NB4 (cell line): ENCODE measurements around the gene TMEM273.
A peak's percentile ranks its signal among the peaks of the same experiment; 100 is the strongest.

ENCODE experiments used
- DNase-seq: peaks from one replicate; pipeline ENCODE4 v3.0.0; 2010; ENCODE audit warnings: low read depth
- H3K4me3 ChIP-seq: one replicate; pipeline ENCODE4 v1.5.1; 2011; ENCODE audit warnings: mild to moderate bottlenecking, low read depth, low read length, moderate library complexity
- CTCF ChIP-seq: IDR thresholded peaks from one replicate; pipeline ENCODE4 v1.5.1; 2012; ENCODE audit warnings: low read depth, low read length
- MAX ChIP-seq: IDR thresholded peaks from 2 replicates; pipeline ENCODE4 v1.6.1; 2011; ENCODE audit warnings: low read depth, low read length
- MYC ChIP-seq: IDR thresholded peaks from 2 replicates; pipeline ENCODE4 v1.6.1; 2011; ENCODE audit warnings: low read depth, low read length
- POLR2A ChIP-seq: IDR thresholded peaks from 2 replicates; pipeline ENCODE4 v1.6.1; 2011; ENCODE audit warnings: mild to moderate bottlenecking; ENCODE audit not compliant: insufficient read length; ENCODE audit errors: extremely low read depth

The TMEM273 gene

GRCh38 chr10:49227406-49227805 lies 39.2 kb upstream of the TMEM273 start:
- no peak overlapping the region for H3K4me3 ChIP-seq
- DNase-seq = no peak
- TF ChIP-seq CTCF (no peak), MAX (no peak)

- no peak overlapping the region for H3K4me3 ChIP-seq
- no peak for DNase-seq
- TF ChIP-seq POLR2A (no peak), CTCF (no peak), MYC (no peak), MAX (no peak)
These were observed 38.4 kb upstream of the TMEM273 start for GRCh38 chr10:49226594-49226993.

- no peak for TF ChIP-seq CTCF
- TF ChIP-seq MAX = no peak
- TF ChIP-seq POLR2A = no peak
- no peak for TF ChIP-seq MYC
- no peak for DNase-seq
- no peak overlapping the region for H3K4me3 ChIP-seq
These were observed 37.2 kb upstream of the TMEM273 start for GRCh38 chr10:49225218-49225876.

GRCh38 chr10:49223205-49223604 lies 35.0 kb upstream of the TMEM273 start:
- DNase-seq = no peak
- TF ChIP-seq MYC (no peak), POLR2A (no peak), CTCF (no peak), MAX (no peak)
- H3K4me3 ChIP-seq = no peak overlapping the region

GRCh38 chr10:49222170-49222569 lies 34.0 kb upstream of the TMEM273 start:
- peak; percentile 13 for DNase-seq
- no peak overlapping the region for H3K4me3 ChIP-seq
- no peak for TF ChIP-seq CTCF
- TF ChIP-seq POLR2A = no peak
- TF ChIP-seq MYC = no peak
- no peak for TF ChIP-seq MAX

GRCh38 chr10:49220679-49221078 lies 32.5 kb upstream of the TMEM273 start:
- no peak for TF ChIP-seq POLR2A
- no peak for TF ChIP-seq MAX
- TF ChIP-seq MYC = no peak
- no peak for DNase-seq
- H3K4me3 ChIP-seq = no peak overlapping the region
